GM12878 (cell line): Measurements from ENCODE around the gene GNAT1.

ENCODE experiments used
- CHD1 ChIP-seq: IDR thresholded peaks from 2 replicates; pipeline ENCODE4 v1.6.1; 2012; ENCODE audit warnings: low read depth, low read length, improper control_type of control experiment
- POLR2AphosphoS5 ChIP-seq: IDR thresholded peaks from 2 replicates; pipeline ENCODE4 v1.6.1; 2011; ENCODE audit warnings: mild to moderate bottlenecking, low read length, inconsistent platforms
- SMARCA5 ChIP-seq: fragments of 450-650 bp; IDR thresholded peaks from 2 replicates; pipeline ENCODE4 v1.6.1; 2017; ENCODE audit warnings: mild to moderate bottlenecking
- TBL1XR1 ChIP-seq: IDR thresholded peaks from 2 replicates; pipeline ENCODE4 v1.6.1; 2012; ENCODE audit warnings: low read depth, low read length, improper control_type of control experiment
- YBX1 ChIP-seq: fragments of 450-650 bp; IDR thresholded peaks from 2 replicates; pipeline ENCODE4 v1.6.1; 2016; ENCODE audit warnings: antibody characterized with exemption
- TF ChIP-seq, protein P1 (sequence below): IDR thresholded peaks from 2 replicates; pipeline ENCODE4 v1.6.1; 2012; ENCODE audit warnings: low read depth, low read length, improper control_type of control experiment
- TF ChIP-seq, protein P2 (sequence below), 3 experiments: IDR thresholded peaks in 2 of 3; conservative IDR thresholded peaks in 1 of 3; 2 replicates each; pipeline ENCODE4 v1.5.1; 2011; ENCODE audit warnings: low read depth in 3 of 3, low read length in 3 of 3, mild to moderate bottlenecking in 3 of 3, control low read depth in 2 of 3, moderate library complexity in 2 of 3, inconsistent platforms in 1 of 3, mixed read lengths in 1 of 3; ENCODE audit not compliant: control insufficient read depth in 2 of 3, insufficient read depth in 1 of 3; ENCODE audit errors: extremely low read depth in 1 of 3

DNA sequence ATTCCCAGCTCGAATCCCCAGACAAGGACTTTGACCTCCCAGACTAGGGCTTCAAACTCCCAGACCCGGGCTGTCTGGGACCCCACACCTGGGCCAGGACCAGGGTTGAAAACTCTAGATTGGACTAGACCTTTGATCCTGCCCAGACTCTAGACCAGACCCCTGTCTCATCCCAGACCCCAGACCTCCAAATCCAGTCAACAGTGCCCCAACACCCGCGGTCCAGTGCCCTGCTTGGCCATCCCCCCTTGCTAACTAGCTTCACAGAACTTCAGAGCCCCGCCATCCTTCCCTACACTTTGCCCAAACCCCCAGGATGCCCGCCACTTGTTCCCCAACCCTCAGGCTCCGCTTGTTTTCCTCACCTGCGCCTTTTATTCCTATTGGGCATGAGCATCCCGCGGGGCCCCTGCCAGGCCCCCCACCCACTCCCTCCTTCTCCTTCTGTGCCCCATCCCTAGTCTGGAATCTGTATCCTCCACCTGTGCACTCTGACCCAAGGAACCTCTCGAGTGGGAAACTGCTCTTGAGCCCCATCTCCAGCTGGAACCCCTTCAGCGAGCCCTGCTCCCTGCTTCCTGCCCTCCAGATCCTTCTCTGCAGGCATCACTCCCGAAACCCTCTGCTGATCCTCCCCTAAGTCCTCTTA is 45.2 kb downstream of the GNAT1 start:
- TF ChIP-seq POLR2AphosphoS5 (no peak), CHD1 (no peak), SMARCA5 (0 out of 2 replicates have a peak, but pooled peaks have one; percentile 7), YBX1 (no peak), TBL1XR1 (no peak)
- TF ChIP-seq, protein P1, sequence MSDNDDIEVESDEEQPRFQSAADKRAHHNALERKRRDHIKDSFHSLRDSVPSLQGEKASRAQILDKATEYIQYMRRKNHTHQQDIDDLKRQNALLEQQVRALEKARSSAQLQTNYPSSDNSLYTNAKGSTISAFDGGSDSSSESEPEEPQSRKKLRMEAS, result no peak
- TF ChIP-seq, protein P2, sequence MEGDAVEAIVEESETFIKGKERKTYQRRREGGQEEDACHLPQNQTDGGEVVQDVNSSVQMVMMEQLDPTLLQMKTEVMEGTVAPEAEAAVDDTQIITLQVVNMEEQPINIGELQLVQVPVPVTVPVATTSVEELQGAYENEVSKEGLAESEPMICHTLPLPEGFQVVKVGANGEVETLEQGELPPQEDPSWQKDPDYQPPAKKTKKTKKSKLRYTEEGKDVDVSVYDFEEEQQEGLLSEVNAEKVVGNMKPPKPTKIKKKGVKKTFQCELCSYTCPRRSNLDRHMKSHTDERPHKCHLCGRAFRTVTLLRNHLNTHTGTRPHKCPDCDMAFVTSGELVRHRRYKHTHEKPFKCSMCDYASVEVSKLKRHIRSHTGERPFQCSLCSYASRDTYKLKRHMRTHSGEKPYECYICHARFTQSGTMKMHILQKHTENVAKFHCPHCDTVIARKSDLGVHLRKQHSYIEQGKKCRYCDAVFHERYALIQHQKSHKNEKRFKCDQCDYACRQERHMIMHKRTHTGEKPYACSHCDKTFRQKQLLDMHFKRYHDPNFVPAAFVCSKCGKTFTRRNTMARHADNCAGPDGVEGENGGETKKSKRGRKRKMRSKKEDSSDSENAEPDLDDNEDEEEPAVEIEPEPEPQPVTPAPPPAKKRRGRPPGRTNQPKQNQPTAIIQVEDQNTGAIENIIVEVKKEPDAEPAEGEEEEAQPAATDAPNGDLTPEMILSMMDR (IDR thresholded peaks at IDR 0.05 in 2 of 3, conservative IDR thresholded peaks at IDR 0.05 in 1 of 3; ENCODE audit: control insufficient read depth in 2 of 3, extremely low read depth in 1 of 3, insufficient read depth in 1 of 3, low read depth in 3 of 3, low read length in 3 of 3), result no peak
